Breast epithelium (tissue), 4 donors: ENCODE measurements around the gene DNAJC22. TPM values are rescaled to one million over a fixed set of nuclear protein-coding genes. Genes with fewer than 3 reads are reported as not detected.

Experiments
- DNase-seq, 2 donors: peaks; one replicate each; pipeline ENCODE4 v3.0.0-alpha.2; 2019; ENCODE audit warnings: low spot score in 2 of 2
- H3K27ac ChIP-seq, 2 donors: fragments of 200-600 bp; sonication (generic) in 1 of 2; one replicate each; pipeline ENCODE4 v1.5.1; 2016 to 2019; ENCODE audit warnings: mild to moderate bottlenecking in 1 of 2
- H3K27me3 ChIP-seq, 2 donors: fragments of 200-600 bp; sonication (generic) in 1 of 2; one replicate each; pipeline versions ENCODE4 v1.5.1 to v1.6.0; 2017 to 2019; ENCODE audit warnings: control low read depth in 1 of 2, mild to moderate bottlenecking in 1 of 2
- H3K36me3 ChIP-seq: fragments of 200-600 bp; one replicate; pipeline ENCODE4 v1.5.1; 2019
- H3K4me1 ChIP-seq, 2 donors: fragments of 200-600 bp; sonication (generic); one replicate each; pipeline ENCODE4 v1.5.1; 2016 to 2019; ENCODE audit warnings: control low read depth in 1 of 2
- H3K4me3 ChIP-seq, 3 donors: fragments of 200-600 bp; sonication (generic); 1 replicate in 2 of 3; 2 replicates in 1 of 3; pipeline ENCODE4 v1.5.1; 2016 to 2019; ENCODE audit warnings: mild to moderate bottlenecking in 3 of 3, moderate library complexity in 2 of 3
- H3K9me3 ChIP-seq, 2 donors: fragments of 200-600 bp; sonication (generic) in 1 of 2; one replicate each; pipeline ENCODE4 v1.5.1; 2016 to 2019; ENCODE audit warnings: control low read depth in 1 of 2
- CTCF ChIP-seq, 3 donors: fragments of 450-650 bp; IDR thresholded peaks; one replicate each; pipeline ENCODE4 v1.5.1; 2016 to 2017; ENCODE audit warnings: antibody characterized with exemption in 3 of 3, mild to moderate bottlenecking in 3 of 3, moderate library complexity in 3 of 3
- POLR2A ChIP-seq: fragments of 450-650 bp; IDR thresholded peaks from one replicate; pipeline ENCODE4 v1.6.1; 2016; ENCODE audit warnings: antibody characterized with exemption, mild to moderate bottlenecking, moderate library complexity
- POLR2AphosphoS5 ChIP-seq, 3 donors: sonication (generic); formaldehyde crosslinking; IDR thresholded peaks; one replicate each; pipeline ENCODE4 v1.6.1; 2017; ENCODE audit warnings: antibody characterized with exemption in 3 of 3
- intact Hi-C: fragments of 100-400 bp; cut with DNase I; formaldehyde crosslinking; loops from one replicate; pipeline ENCODE4 v1.15.1; 2023; ENCODE audit warnings: low total_unique reads
- total RNA-seq, 3 donors: library from RNA; depleted of rRNA; stranded (reverse); fragments of >200 nt; gene quantifications; one replicate each; pipeline ENCODE4 v1.1.0, GENCODE V29; 2016

The DNAJC22 gene
- total RNA-seq, 3 donors from 2014 or later: 3.6 to 5.0 TPM; not detected in 1

- intact Hi-C loops: loop anchor here (10.0 kb wide), 1 partner anchor 173 kb away; no protein-coding TSS in a partner anchor
- no peak for DNase-seq
- peaks cover 13 to 27% of the 10 kb centered on the region in 2 donors for H3K27me3 ChIP-seq
- no peaks in the 10 kb centered on the region for H3K36me3 ChIP-seq
- H3K27ac ChIP-seq: no peak overlapping the region
- peaks cover 15 to 20% of the 10 kb centered on the region in 2 donors for H3K4me1 ChIP-seq
- peak overlapping the region; percentile 41 to 63 (median 42) for H3K4me3 ChIP-seq
- no peaks in the 10 kb centered on the region for H3K9me3 ChIP-seq
- TF ChIP-seq CTCF (IDR thresholded peaks at IDR 0.05) (peak; percentile 42 to 63 (median 59)), POLR2A (no peak), POLR2AphosphoS5 (IDR thresholded peaks at IDR 0.05) (no peak)
Observed at GRCh38 chr12:49342066-49342913, 4.4 kb upstream of the DNAJC22 start.

GRCh38 chr12:49342914-49343731 is 3.6 kb upstream of the DNAJC22 start:
- Histone ChIP-seq H3K27ac (no peak overlapping the region), H3K27me3 (peaks cover 14 to 35% of the 10 kb centered on the region in 2 donors), H3K9me3 (no peaks in the 10 kb centered on the region), H3K4me1 (peaks cover 23% of the 10 kb centered on the region in 2 donors), H3K4me3 (peak overlapping the region in 2 of 3 donors; percentile 41 to 63), H3K36me3 (no peaks in the 10 kb centered on the region)
- no peak for DNase-seq
- intact Hi-C loops: loop anchor here (10.0 kb wide), 1 partner anchor 172 kb away; no protein-coding TSS in a partner anchor
- no peak for TF ChIP-seq CTCF (IDR thresholded peaks at IDR 0.05)
- TF ChIP-seq POLR2A: no peak
- no peak for TF ChIP-seq POLR2AphosphoS5 (IDR thresholded peaks at IDR 0.05)

- no peak for TF ChIP-seq CTCF (IDR thresholded peaks at IDR 0.05)
- no peak for TF ChIP-seq POLR2AphosphoS5 (IDR thresholded peaks at IDR 0.05)
- no peak for TF ChIP-seq POLR2A
- Histone ChIP-seq H3K27ac (no peak overlapping the region), H3K27me3 (peaks cover 14 to 37% of the 10 kb centered on the region in 2 donors), H3K4me3 (peak overlapping the region in 2 of 3 donors; percentile 52 to 69), H3K9me3 (no peaks in the 10 kb centered on the region), H3K36me3 (no peaks in the 10 kb centered on the region), H3K4me1 (peaks cover 23% of the 10 kb centered on the region in 2 donors)
- DNase-seq: no peak
- intact Hi-C loops: loop anchor here (10.0 kb wide), 1 partner anchor 170 kb away; no protein-coding TSS in a partner anchor
Observed at GRCh38 chr12:49344486-49345050, 2.1 kb upstream of the DNAJC22 start.

GRCh38 chr12:49345051-49345824 is 1.4 kb upstream of the DNAJC22 start:
- intact Hi-C loops: loop anchor here (10.0 kb wide), 1 partner anchor 170 kb away; no protein-coding TSS in a partner anchor
- H3K9me3 ChIP-seq: no peaks in the 10 kb centered on the region
- peak overlapping the region; percentile 27 to 69 (median 52) for H3K4me3 ChIP-seq
- H3K27me3 ChIP-seq: peaks cover 14 to 37% of the 10 kb centered on the region in 2 donors
- no peak for DNase-seq
- H3K4me1 ChIP-seq: peaks cover 23% of the 10 kb centered on the region in 2 donors
- TF ChIP-seq POLR2AphosphoS5 (IDR thresholded peaks at IDR 0.05) (no peak), POLR2A (no peak), CTCF (IDR thresholded peaks at IDR 0.05) (no peak)
- no peaks in the 10 kb centered on the region for H3K36me3 ChIP-seq
- no peak overlapping the region for H3K27ac ChIP-seq
